ENCODE results near the gene DOCK3.
"Not testable (repeated sequence)": the region's sequence is repeated elsewhere in the genome, so short reads cannot be mapped to it uniquely, and the experiment has no call there.

Gene DOCK3

DNA sequence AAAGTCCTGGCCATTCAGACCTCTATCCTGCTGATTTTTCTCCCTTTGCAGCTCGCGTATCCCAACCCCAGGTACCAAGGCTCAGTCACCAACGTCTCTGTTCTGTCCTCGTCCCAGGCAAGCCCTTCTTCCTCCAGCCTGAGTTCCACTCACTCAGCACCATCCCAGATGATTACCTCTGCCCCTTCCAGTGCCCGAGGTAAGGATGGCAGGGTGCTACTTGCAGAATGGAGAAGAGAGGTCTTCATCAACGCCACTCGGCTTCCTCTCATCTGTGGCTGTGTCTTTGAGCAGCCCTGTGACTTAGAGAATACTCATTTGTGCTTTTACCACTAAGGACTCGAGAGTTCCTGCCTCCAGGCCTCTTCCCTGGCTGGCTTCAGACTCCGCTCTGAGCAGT is 687.7 kb downstream of the DOCK3 start:
- no peak for DNase-seq (ENCODE audit: low read depth)

DNA sequence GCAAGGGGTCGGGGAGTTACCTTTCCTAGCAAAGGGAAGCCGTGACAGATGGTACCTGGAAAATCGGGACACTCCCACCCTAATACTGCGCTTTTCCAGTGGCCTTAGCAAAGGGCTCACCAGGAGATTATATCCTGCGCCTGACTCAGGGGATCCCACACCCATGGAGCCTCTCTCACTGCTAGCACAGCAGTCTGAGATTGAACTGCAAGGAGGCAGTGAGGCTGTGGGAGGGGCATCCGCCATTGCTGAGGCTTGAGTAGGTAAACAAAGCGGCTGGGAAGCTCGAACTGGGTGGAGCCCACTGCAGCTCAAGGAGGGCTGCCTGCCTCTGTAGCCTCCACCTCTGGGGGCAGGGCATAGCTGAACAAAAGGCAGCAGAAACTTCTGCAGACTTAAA is 693.5 kb downstream of the DOCK3 start:
- not testable (repeated sequence) for DNase-seq (ENCODE audit: low read depth)

DNA sequence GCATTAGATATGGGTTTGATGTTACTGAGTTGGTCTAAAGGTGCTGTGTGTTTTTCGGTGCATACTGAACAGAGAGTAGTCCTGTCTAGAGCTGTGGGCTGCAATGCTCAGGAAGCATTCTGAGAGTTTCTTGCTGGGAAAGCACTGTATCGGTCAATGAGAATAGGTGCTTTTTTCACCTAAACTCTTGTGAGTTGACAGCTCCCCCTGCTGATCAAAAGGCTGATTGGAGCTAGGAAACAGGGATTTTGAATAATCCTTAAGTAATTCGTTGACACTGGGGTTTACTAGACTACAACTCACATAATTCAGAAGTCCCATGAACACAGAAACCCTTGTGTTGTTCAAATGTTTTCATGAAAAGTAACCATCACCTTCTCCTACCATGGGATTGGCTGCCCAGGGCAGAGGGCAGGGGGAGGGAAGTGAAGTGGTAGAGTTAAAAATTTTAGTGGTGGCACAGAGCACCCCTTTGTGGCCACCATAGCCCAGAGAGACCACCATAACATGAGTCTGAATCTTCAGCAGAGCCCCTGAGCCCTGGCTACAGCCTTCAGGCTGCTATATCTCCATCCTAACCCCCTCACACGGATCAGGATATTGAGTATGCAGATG is 697.3 kb downstream of the DOCK3 start:
- DNase-seq (ENCODE audit: low read depth), result no peak

DNA sequence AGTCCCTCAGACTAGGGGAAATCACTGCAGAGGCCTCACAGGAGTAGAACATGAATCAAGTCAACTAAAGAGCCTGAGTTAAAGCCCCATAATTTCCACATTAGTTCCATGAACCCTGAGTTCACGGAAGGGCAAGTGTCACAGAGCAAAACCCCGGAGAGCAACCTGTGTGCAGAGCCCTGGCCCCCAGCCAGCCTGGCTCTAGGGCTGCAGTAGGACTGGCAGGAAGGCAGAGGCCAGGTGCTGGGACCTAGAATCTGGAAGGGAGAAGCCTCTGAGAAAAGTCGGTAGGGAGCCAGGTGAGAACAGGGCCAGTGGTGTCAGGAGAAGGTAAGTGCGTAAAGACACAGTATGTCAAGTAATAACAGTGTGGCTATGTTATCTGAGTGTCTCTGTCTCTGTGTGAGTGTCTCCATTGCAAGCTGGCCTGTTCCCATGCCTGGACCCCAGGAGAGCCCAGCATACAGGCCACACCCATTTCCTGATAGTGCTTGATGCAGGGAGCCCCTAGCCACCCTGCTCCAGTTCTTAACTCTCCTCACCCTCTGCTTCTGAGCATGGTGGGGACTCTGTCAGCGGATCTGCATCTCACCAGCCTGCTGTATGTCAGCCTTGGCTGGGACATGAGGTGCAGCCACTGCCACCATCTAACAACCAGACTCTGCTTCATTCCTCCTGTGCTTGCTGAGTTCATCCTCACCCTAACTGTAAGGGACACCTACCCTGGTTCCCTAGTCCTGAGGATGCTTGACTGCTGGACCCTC is 699.1 kb downstream of the DOCK3 start:
- DNase-seq (ENCODE audit: low read depth), result no peak

DNA sequence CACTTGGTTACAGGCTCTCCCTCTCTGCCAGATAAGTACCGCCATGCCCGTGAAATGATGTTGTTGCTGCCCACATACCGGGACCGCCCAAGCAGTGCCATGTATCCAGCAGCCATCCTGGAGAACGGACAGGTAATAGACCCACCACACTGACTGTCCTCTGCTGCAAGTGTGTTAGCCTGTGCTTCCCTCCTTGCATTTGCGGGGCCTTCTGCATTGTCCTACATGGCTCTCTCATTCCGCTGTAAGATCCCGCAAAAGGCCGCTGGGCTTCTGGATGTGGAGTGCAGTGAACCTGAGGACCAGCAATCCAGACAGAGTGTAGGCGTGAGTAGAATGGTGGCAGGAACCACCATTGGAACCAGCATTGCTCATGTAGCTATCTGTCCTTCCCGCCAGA is 699.7 kb downstream of the DOCK3 start:
- no peak for DNase-seq (ENCODE audit: low read depth)

DNA sequence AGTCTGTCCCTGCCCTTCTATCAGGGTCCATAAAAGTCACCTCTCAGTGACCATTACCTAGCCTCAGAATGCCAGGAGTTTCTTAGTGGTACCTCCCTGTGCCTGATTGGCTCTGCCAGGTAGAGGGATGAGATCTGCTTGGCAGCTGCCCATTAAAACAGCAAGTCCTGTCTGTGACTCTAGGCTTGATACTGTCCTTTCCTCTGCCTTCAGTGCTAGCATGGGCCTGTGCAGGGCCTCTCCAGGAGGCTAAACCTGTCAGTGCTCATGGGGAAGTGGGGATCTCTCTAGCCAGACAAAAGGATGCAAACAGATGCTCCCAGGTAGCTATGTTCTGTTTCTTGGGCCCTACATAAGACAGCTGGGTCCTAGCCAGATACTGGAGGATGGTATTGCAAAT is 700.4 kb downstream of the DOCK3 start:
- no peak for DNase-seq (ENCODE audit: low read depth)

DNA sequence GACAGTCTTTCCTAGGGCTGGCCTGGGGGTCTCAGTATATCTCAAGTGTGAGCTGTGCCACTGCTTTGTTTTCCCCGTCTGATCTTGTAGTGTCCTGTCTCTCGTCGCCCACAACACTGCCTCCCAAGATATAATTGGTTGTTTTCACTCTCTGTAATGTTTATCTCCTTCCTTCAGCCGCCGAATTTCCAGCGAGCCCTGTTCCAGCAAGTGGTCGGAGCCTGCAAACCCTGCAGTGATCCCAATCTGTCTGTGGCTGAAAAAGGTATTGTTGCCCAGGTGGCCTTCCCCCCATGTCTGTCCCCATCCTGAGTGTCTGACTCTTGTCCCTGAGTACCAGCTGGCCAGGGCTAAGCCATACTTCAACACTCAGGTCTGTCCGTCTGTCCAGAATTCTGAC is 700.8 kb downstream of the DOCK3 start:
- no peak for DNase-seq (ENCODE audit: low read depth)

DNA sequence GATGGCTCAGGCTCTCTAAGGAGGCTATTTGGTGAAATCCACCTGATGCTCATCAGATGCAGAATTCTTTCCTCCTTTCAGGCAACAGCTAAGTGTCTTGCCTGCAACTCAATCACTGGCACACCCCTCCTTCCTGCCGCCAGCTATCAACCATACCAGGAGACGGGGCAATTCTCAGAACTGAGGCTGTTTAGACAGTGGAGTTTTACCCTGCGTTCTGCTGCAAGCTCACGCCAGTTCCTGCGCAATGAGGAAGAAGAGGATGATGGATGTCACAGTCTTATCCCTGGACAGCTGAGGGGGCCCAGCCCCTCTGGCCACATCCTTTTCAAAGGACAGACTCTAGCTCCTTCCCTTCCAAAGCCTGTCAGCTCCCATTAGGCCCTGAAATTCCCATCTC is 703.3 kb downstream of the DOCK3 start:
- DNase-seq (ENCODE audit: low read depth), result no peak

DNA sequence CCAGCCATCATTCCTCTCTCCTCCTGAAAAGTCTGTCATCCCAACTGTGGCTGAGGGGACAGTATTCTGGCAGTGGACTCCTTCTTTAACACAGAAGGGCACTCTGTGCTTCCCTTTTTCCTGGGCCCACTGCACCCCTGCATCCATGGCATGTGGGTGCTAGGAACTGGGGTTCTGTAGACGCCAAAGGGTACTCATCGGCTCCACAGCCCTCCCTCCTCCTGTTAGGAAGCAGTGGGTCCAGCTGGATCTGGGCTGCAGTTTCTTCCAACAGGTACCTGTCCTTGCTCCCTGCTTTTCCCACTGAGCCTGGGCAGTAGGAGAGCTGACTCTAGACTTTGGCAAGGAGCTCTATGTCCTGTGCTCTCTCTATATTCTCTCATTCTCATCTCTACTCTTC is 704.0 kb downstream of the DOCK3 start:
- DNase-seq (ENCODE audit: low read depth), result no peak

DNA sequence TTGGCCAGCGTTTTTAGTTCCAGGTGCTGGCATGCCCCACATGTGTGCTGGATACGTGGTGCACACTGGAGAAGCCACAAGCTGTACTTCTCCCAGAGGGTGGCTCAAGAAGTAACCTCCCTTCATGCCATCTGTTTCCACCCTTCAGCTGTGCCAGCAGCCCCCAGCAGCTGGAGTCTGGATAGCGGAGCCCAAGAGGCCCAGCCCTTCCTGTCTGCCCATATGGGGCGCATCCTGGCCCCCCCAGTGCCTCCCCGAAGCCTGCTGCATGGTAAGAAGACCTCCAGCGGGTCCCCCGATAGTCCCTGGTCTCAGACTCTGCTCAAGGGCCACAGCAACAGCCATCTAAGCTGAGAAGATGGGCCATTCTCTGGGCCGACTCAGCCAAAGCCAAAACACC is 704.6 kb downstream of the DOCK3 start:
- no peak for DNase-seq (ENCODE audit: low read depth)

DNA sequence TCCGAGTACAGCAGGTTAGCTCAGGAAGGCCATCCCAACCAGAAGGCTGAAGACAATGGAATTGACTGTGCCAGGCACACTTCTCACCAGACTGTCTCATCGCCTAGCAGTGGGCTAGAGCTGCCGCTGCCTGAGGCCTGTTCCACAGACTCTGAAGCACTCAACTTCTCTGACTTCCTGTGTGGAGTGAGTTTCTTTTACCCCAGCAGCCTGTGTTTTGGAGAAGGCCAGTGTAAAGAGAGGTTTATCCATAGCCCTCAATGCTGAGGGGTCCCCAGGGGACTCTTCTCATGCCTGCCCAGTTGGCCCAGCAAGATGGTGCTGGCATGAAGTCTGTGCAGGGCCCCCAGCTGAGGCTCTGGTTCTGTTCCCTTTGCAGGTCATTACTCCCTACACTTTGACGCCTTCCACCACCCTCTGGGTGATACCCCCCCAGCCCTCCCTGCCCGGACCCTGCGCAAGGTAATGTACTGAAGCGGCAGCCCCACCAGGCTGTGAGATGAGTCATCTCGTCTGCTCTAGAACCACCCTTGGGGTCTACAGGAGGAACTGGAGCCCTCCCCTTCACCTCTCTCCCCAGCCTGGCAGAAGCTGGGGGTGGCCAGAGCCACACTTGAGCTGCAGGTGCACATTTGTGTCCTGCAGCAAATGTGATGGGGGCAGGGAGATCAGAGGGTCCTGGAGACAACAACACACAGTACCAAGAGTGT is 705.2 kb downstream of the DOCK3 start:
- no peak for DNase-seq (ENCODE audit: low read depth)

DNA sequence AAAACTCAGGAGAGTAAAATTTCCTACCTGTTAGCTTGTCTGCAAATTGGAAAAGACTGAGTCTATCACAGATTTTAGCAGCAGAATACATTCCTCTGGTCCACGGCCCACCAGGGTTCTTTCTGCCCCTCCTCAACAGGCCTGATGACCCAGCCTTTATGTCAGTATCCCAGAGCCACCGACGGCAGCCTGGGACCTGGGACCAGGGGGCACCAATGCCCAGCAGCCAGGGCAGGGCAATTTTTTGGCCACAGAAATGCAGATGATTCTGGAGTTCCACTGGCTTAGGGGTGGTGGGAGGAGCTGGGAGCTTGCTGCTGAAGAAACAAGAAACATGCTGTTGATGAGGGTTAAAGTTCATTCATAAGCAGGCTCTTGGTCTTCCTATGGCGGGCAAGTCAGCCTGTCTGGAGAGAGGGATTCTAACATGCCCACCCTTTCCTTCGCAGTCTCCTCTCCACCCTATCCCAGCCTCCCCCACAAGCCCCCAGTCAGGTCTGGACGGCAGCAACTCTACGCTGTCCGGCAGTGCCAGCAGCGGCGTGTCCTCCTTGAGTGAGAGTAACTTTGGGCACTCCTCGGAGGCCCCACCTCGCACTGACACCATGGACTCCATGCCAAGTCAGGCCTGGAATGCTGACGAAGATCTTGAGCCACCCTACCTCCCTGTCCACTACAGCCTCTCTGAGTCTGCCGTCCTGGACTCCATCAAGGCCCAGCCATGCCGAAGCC is 706.0 kb downstream of the DOCK3 start:
- DNase-seq (ENCODE audit: low read depth), result no peak

DNA sequence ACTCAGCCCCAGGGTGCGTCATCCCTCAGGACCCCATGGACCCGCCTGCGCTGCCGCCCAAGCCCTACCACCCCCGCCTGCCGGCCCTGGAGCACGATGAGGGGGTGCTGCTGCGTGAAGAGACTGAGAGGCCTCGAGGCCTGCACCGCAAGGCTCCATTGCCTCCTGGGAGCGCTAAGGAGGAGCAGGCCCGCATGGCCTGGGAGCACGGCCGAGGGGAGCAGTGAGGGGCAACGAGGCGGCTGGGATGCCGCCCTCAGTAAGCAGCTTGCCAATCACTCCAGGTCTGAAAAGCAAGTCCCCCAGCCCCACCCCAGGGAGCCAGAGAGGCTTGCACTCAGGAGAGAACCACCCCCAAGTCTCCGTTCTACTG is 706.6 kb downstream of the DOCK3 start:
- no peak for DNase-seq (ENCODE audit: low read depth)

DNA sequence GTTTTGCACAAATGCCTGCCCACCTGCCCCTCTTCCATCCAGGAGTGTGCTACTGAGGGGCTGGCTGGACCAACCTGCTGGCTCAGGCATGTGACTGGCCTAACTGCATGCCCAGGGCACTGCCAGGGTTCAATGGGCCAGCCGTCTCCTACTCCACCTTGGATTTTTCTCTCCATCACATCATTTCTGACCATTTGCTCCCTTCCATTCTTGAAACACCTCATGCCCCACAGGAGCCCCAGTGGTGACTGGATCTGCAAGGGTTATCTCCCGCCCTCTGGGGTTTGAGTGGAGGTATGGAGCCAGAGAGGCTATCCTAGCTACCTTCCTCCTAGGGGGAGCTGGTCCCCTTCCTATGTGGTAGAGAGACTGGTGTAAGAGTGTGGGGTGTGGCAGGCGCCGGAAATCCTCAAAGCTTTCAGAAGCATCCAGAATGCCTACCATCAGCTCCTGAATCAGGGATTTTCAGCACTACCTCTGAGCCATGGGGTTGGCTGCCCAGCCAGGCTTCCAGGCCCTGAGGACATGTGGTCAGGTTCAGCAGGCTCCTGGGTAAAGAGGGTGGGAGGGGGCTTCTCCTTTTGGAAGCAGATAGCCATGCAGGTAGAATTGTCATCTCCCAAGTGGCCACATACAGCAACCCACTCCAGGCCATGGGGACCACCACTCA is 707.5 kb downstream of the DOCK3 start:
- no peak for DNase-seq (ENCODE audit: low read depth)

DNA sequence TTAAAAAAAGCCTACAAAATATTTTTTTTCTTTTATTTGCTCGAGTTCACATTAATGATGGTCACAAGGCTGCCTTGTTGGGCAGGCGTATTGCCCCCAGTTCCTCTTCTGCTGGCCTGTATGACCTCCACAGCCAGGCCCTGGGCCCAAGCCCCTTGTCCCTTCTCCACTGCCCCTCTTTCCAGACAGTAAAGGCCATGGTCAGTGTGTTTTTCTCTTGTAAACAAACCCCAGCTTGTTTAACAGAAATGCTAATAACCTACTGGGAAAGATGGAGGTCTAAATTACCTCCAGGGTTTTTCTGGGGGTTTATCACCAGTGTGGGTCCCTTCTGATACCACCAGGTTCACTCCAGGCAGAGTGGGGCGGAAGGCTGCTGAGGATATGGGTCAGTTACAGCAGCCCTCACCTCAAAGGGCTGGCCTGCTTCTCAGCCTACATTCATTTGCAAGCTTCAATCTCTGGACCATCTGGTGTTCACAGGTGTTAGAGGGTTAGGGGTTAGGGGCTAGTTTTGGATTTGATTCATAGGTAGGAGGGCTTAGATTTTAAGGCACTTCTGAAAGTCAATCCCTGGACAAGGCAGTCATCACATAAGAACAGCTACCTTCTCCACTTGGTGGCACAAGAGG is 708.3 kb downstream of the DOCK3 start:
- DNase-seq (ENCODE audit: low read depth), result no peak

DNA sequence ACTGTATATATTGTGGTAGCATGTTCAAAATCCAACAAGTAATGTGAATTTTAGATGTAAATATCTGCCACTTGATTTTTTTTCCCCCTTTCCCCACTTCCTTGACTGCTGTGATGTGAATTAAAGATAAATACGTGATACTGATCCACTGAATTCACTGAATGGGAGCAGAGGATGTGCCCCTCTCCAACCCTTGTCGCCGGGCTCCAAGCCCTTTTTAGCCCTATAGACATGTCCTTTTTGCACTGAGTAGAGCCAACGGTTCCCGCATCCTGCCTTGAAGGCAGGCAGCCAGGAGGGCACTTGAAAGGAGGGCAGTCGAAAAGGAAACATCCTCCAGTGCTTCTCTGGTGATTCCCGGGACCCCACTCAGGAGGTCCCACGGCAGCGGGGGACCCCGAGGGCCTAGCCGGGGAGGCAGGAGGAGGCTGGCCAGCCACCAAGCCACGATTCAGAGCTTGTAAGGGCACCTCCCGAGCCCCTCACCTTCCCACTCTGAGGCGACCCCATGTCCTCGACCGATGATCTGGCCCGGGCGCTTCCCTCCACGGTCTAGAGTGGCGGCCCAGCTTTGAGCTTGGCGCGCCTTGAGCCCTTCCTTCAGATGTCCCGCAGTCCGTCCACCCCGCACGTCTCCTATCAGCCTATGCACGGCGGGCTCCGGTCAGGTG is 709.5 kb downstream of the DOCK3 start:
- DNase-seq (ENCODE audit: low read depth), result no peak

DNA sequence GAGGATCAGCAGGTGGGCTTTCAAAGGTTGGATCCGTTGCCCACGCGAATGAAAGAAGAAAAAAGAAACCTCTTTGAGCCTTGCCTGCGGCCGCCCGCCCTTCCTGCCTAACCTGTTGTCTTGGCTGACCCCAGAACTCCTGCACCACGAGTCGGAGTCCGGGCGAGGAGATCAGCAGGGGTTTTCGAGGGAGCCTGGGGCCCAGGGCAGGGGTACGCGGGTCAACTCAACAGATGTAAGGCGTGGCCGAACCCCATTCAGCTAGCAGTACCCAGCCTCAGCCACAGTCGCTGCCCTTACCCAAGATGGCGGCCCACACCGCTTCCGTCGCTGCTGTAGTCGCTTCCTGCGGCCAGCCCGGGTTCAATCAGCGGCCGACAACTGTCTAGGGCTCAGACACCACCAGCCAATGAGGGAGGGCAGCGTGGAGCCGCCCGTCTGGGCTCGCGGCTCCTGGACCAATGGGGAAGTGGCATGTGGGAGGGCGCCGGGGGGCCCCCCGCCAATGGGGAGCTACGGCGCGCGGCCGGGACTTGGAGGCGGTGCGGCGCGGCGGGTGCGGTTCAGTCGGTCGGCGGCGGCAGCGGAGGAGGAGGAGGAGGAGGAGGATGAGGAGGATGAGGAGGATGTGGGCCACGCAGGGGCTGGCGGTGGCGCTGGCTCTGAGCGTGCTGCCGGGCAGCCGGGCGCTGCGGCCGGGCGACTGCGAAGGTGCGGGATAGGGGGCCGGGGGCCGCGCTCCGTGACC is 710.2 kb downstream of the DOCK3 start, which contains the start of gene MANF:
Gene MANF (plus strand): TSS at position 566 of the 748 bp plus-strand sequence. CDS start 52 bp downstream, at position 618.
- DNase-seq (ENCODE audit: low read depth), result peak; percentile 98

DNA sequence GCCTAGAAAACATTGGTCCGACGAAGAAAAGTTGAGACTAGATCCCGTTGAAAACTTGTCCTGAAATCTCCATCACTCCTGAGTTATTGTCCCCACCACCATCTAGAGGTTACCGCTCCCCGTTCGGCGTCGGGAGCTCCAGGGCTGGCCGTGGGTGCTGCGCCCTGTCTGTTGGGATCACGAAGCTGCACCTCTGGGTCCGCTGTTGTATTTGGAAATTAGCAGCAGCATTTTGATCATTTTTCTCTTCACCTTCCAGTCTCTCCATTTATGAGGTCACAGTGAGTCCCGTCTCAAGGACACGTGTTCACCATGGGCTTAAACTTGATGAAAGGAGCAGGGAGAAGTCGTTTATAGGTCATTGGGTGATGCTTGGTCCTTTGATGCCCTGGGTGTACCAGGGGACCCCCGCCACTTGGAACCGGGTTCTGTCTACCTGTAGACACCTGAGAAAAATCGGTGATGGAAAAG is 710.9 kb downstream of the DOCK3 start:
- DNase-seq (ENCODE audit: low read depth), result no peak

DNA sequence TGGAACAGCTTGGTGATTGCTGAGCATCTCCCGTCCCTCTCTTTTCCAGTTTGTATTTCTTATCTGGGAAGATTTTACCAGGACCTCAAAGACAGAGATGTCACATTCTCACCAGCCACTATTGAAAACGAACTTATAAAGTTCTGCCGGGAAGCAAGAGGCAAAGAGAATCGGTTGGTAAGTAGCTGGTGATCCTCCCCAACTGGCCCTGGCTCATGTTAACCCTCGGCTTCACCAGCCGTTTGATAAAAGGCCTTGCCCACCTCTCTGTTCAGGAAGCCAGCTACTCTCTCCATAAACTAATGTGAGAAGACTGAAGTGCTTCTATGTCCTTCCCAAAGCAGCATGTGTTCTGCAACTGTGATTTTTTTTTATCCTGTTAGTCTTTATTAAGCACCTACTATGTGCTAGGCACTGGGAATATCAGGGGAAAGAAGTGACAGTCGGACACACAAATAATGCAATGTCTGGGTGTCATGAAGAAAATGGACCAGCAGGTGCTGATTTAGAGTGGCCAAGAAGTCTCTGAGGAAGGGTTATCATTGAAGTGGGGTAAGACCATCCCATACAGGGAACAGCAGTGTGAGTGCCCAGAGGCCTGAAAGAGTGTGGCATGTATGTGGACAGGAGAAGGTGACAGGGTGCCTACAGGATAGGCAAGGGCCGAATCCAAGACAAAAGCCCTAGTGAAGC is 711.6 kb downstream of the DOCK3 start:
- no peak for DNase-seq (ENCODE audit: low read depth)

DNA sequence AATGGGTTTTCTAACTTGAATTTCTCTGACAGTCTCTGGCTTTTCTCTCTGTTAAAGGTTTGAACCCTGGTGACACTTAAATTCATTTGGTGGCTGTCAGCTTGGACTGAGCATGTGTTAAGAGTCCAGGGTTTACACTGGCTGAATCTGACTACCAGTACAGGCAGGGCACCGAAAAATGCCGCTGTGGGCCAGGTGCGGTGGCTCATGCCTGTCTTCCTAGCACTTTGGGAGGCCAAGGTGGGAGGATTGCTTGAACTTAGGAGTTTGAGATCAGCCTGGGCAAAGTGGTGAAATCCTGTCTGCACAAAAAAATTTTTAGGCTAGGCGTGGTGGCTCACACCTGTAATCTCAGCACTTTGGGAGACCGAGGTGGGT is 712.1 kb downstream of the DOCK3 start:
- DNase-seq (ENCODE audit: low read depth), result no peak

Data from T-helper 22 cell (primary cell).